ENCODE results near the gene ZNF624. TPM values are rescaled to one million over a fixed set of nuclear protein-coding genes. Genes with fewer than 3 reads are reported as not detected.
A peak's percentile ranks its signal among the peaks of the same experiment; 100 is the strongest.
"Not testable (repeated sequence)": the region's sequence is repeated elsewhere in the genome, so short reads cannot be mapped to it uniquely, and the experiment has no call there.

The ZNF624 gene
- 1 to 10 TPM; 3.7 to 4.4 TPM for total RNA-seq

- H3K4me3 Mint-ChIP-seq = peak within 1 kb of the TSS; percentile 81
- peaks cover 5% of the 10 kb centered on the region for H3K27me3 Mint-ChIP-seq
- H3K27ac Mint-ChIP-seq = peak within 1 kb of the TSS; percentile 73
- ChIA-PET POLR2A (no interaction called here), CTCF (interaction anchor here (0.6 to 1.4 kb wide), 4 partner anchors 31 to 118 kb away, joined by 3 to 5 read pairs (median 4); no protein-coding TSS in a partner anchor)
- intact Hi-C loops (cut with DNase I, micrococcal nuclease) = loop anchor here (1.0 to 5.0 kb wide), 10 partner anchors 37 to 584 kb away; partner anchors contain the start of genes CCDC144A (in 1 of the 2), FLCN (in 1 of the 2), NCOR1 (in 1 of the 2) and UBB (in 1 of the 2)
- peak; percentile 97 for ATAC-seq
- peaks cover 3% of the 10 kb centered on the region for H3K36me3 Mint-ChIP-seq (ENCODE audit: low read depth)
- peaks cover 18% of the 10 kb centered on the region for H3K4me1 Mint-ChIP-seq
- peak; percentile 94 for DNase-seq
- no peaks in the 10 kb centered on the region for H3K9me3 Mint-ChIP-seq (ENCODE audit: low read depth)
These were observed at the start of gene ZNF624 for GRCh38 chr17:16653367-16654041. Gene ZNF624 (minus strand): TSS chr17:16653850.

DNA sequence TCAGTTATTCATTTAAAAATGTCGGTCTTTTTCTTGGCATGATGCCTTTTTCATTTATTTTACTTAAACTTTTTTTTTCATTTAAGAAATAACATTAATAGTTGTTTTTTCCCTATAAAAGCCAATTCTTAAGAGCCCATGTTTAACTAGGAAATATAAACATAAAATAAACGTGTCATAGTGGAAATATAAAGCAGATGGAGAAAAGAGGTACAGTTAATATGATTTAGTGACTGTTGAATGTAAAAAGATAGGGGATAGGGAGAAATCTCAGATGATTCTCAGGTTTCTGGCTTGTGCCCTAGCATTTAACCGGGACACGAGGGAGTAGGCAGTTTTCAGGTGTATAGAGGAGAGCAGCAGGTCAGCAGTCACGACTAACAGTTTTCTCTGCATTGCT lies 44.0 kb upstream of the ZNF624 start:
- POLR2A ChIA-PET; H3K27ac Mint-ChIP-seq; intact Hi-C loops (cut with DNase I, micrococcal nuclease); ATAC-seq; H3K4me3 Mint-ChIP-seq; H3K27me3 Mint-ChIP-seq; H3K4me1 Mint-ChIP-seq; CTCF ChIA-PET; H3K9me3 Mint-ChIP-seq (ENCODE audit: low read depth); H3K36me3 Mint-ChIP-seq (ENCODE audit: low read depth); DNase-seq: not testable (repeated sequence)

DNA sequence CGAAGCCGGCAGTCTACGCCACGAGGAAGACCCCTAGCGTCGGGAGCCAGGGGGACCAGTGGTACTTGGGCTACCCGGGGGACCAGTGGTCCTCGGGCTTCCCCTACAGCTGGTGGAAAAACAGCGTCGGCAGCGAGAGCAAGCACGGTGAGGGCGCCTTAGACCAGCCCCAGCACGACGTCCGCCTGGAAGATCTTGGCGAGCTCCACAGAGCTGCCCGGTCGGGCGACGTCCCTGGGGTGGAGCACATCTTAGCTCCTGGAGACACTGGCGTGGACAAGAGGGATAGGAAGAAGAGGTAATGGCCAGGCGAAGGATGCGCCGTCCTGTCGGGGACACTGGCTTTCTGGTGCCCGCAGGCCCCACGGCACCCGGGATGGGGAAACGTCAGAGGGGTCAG lies 36.8 kb upstream of the ZNF624 start:
- H3K4me1 Mint-ChIP-seq; H3K9me3 Mint-ChIP-seq (ENCODE audit: low read depth); DNase-seq; H3K27me3 Mint-ChIP-seq; H3K27ac Mint-ChIP-seq; H3K36me3 Mint-ChIP-seq (ENCODE audit: low read depth): not testable (repeated sequence)
- intact Hi-C loops (cut with DNase I, micrococcal nuclease) = loop anchor here in 1 of 2 experiments (2.0 kb wide), 1 partner anchor 38 kb away; the partner anchor contains the start of gene ZNF624
- ChIA-PET CTCF (interaction anchor here (1.0 to 1.8 kb wide), 4 partner anchors 106 to 238 kb away, joined by 3 to 9 read pairs (median 4); no protein-coding TSS in a partner anchor), POLR2A (interaction anchor here (1.0 kb wide), 1 partner anchor 338 kb away, joined by 3 read pairs; the partner anchor contains the start of gene CENPV)
- H3K4me3 Mint-ChIP-seq = peak overlapping the region; percentile 30
- peak; percentile 44 for ATAC-seq

GRCh38 chr17:16689731-16690281 lies 36.2 kb upstream of the ZNF624 start, which contains the start of gene CCDC144A:
Gene CCDC144A (plus strand): TSS chr17:16690241. CDS start chr17:16690401, 160 bp downstream.
- peak; percentile 90 for DNase-seq
- H3K4me1 Mint-ChIP-seq; H3K9me3 Mint-ChIP-seq (ENCODE audit: low read depth); H3K27me3 Mint-ChIP-seq; H3K36me3 Mint-ChIP-seq (ENCODE audit: low read depth): not testable (repeated sequence)
- Mint-ChIP-seq H3K27ac (peak within 1 kb of the TSS; percentile 37), H3K4me3 (peak within 1 kb of the TSS; percentile 30)
- POLR2A ChIA-PET = interaction anchor here (1.0 kb wide), 1 partner anchor 337 kb away, joined by 3 read pairs; the partner anchor contains the start of gene CENPV
- peak; percentile 83 for ATAC-seq
- intact Hi-C loops (cut with DNase I, micrococcal nuclease) = loop anchor here (1.0 to 5.0 kb wide), 3 partner anchors 37 to 153 kb away; partner anchors contain the start of gene ZNF624 (in 1 of the 2)
- CTCF ChIA-PET = interaction anchor here (0.6 to 1.8 kb wide), 7 partner anchors 105 to 323 kb away, joined by 3 to 9 read pairs (median 3); partner anchors contain the start of gene ZNF287

DNA sequence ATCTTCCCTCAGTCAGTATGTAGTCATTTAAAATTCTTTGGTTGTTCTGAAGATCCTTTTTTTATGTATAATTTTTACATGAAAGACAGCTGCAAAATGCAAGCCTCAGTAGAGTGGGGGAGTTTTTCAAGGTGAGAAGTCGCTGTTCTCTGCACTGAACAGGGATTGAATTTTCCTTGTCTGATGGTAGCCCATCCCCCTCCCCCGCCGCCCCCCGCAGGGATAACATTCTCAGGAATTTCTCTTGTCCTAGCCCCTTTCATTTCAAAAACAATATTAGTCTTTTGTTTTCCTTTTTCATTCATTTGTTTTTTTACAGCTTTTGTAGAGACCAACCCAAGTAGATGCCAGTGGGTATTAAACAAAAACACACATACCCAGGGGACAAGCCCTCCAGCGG lies 33.5 kb upstream of the ZNF624 start:
- DNase-seq; ATAC-seq; H3K27ac Mint-ChIP-seq; CTCF ChIA-PET; POLR2A ChIA-PET; H3K4me3 Mint-ChIP-seq; H3K36me3 Mint-ChIP-seq (ENCODE audit: low read depth); H3K9me3 Mint-ChIP-seq (ENCODE audit: low read depth); H3K4me1 Mint-ChIP-seq: not testable (repeated sequence)
- intact Hi-C loops (cut with DNase I, micrococcal nuclease) = loop anchor here in 1 of 2 experiments (5.0 kb wide), 1 partner anchor 150 kb away; no protein-coding TSS in a partner anchor
- H3K27me3 Mint-ChIP-seq = peaks cover 12% of the 10 kb centered on the region

DNA sequence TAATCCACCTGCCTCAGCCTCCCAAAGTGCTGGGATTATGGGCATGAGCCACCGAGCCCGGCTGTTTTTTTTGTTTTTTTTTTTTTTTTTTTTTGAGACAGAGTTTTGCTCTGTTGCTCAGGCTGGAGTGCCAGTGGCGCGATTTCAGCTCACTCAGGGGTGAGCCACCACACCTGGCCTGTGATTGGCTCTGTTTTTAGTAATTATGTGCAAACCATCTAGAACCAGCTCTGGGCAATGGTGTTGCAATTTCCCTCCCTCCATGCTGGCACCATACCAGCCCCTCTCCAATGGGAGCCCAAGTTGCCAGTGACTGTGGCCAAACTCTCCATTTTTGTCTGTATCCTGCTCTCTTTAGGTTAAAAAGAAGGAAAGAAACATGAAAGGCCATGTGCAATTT lies 32.4 kb upstream of the ZNF624 start:
- intact Hi-C loops (cut with DNase I, micrococcal nuclease) = loop anchor here in 1 of 2 experiments (5.0 kb wide), 1 partner anchor 149 kb away; no protein-coding TSS in a partner anchor
- POLR2A ChIA-PET; H3K36me3 Mint-ChIP-seq (ENCODE audit: low read depth); DNase-seq; H3K27ac Mint-ChIP-seq; CTCF ChIA-PET; H3K4me3 Mint-ChIP-seq; ATAC-seq; H3K4me1 Mint-ChIP-seq; H3K9me3 Mint-ChIP-seq (ENCODE audit: low read depth): not testable (repeated sequence)
- peaks cover 15% of the 10 kb centered on the region for H3K27me3 Mint-ChIP-seq

GRCh38 chr17:16683290-16684138 lies 29.9 kb upstream of the ZNF624 start:
- ATAC-seq; POLR2A ChIA-PET; DNase-seq; H3K4me1 Mint-ChIP-seq; H3K27ac Mint-ChIP-seq; H3K36me3 Mint-ChIP-seq (ENCODE audit: low read depth); H3K9me3 Mint-ChIP-seq (ENCODE audit: low read depth); H3K4me3 Mint-ChIP-seq; intact Hi-C loops (cut with DNase I, micrococcal nuclease): not testable (repeated sequence)
- CTCF ChIA-PET = interaction anchor here (1.4 kb wide), 1 partner anchor 96 kb away, joined by 3 read pairs; no protein-coding TSS in a partner anchor
- peaks cover 15% of the 10 kb centered on the region for H3K27me3 Mint-ChIP-seq

- ChIA-PET CTCF (no interaction called here), POLR2A (no interaction called here)
- Mint-ChIP-seq H3K27ac (no peak overlapping the region), H3K4me3 (no peak overlapping the region), H3K4me1 (no peaks in the 10 kb centered on the region), H3K36me3 (ENCODE audit: low read depth) (no peaks in the 10 kb centered on the region), H3K27me3 (peaks cover 6% of the 10 kb centered on the region), H3K9me3 (ENCODE audit: low read depth) (no peaks in the 10 kb centered on the region)
- ATAC-seq (no peak), DNase-seq (no peak)
- intact Hi-C loops (cut with DNase I, micrococcal nuclease) = no loop called here
These were observed 23.1 kb upstream of the ZNF624 start for GRCh38 chr17:16676676-16677268.

DNA sequence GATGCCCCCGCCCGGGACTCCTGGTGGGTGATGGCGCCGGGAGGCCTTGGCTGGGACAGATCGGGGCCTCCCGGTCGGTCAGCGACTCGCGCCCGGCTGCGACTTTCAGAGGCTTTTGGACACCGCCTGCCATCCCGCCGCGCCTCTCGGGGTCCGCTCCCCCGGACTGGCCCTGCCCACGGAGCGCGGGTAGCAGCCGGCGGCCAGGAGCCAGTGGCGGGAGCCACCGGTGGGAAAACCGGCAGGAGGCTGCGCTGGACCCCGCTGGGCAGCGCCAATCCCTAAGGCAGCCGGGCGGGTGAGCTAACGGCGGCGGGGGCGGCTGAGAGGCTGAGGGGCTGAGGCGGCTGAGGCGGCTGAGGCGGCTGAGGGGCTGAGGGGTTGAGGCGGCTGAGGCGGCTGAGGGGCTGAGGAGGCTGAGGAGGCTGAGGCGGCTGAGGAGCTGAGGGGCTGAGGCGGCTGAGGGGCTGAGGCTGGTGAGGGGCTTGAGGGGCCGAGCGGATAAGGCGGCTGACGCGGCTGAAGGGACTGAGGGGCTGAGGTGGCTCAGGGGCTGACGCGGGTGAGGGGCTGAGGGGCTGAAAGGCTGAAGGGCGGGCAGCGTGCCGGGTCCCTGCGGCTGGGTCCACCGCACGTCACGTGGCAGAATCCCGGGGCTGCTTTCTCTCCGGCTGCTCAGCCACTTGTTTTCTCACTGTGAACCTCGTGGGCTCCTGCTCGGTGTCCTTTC lies 13.4 kb upstream of the ZNF624 start:
- H3K36me3 Mint-ChIP-seq (ENCODE audit: low read depth); H3K27ac Mint-ChIP-seq; CTCF ChIA-PET; H3K4me1 Mint-ChIP-seq; POLR2A ChIA-PET; intact Hi-C loops (cut with DNase I, micrococcal nuclease); H3K9me3 Mint-ChIP-seq (ENCODE audit: low read depth): not testable (repeated sequence)
- DNase-seq (peak; percentile 33), ATAC-seq (peak; percentile 39)
- H3K27me3 Mint-ChIP-seq = peaks cover 18% of the 10 kb centered on the region
- H3K4me3 Mint-ChIP-seq = peak overlapping the region; percentile 59

- POLR2A ChIA-PET; H3K4me1 Mint-ChIP-seq; ATAC-seq; DNase-seq; H3K36me3 Mint-ChIP-seq (ENCODE audit: low read depth); H3K9me3 Mint-ChIP-seq (ENCODE audit: low read depth); intact Hi-C loops (cut with DNase I, micrococcal nuclease); H3K27ac Mint-ChIP-seq; H3K4me3 Mint-ChIP-seq; CTCF ChIA-PET: not testable (repeated sequence)
- H3K27me3 Mint-ChIP-seq = peaks cover 15% of the 10 kb centered on the region
These were observed 12.9 kb upstream of the ZNF624 start for GRCh38 chr17:16666553-16666906.

All from activated CD4-positive, alpha-beta T cell treated with anti-CD3 and anti-CD28 coated beads for 36 hours (primary cell).